Measurements from ENCODE around the gene PSMC3. TPM values are rescaled to one million over a fixed set of nuclear protein-coding genes. Genes with fewer than 3 reads are reported as not detected.

PSMC3 gene
- total and polyA plus RNA-seq, 9 of the 15 experiments (the other 6 are each of a cell fraction or from before 2014, with no cell fraction given), result 44.3 to 324 (median 240) TPM

- TF ChIP-seq RBM39 (optimal IDR thresholded peaks at IDR 0.05; ENCODE audit: low read depth, low read length) (no peak), ZNF583 (CRISPR knock-in tag; IDR thresholded peaks at IDR 0.05) (no peak), SREBF2 (CRISPR knock-in tag; IDR thresholded peaks at IDR 0.05) (no peak), MAFG (tag; conservative IDR thresholded peaks at IDR 0.05) (no peak), RBFOX2 (IDR thresholded peaks at IDR 0.05; ENCODE audit: low read depth, low read length) (0 out of 2 replicates have a peak, but pooled peaks have one; percentile 35), NFIC (IDR thresholded peaks at IDR 0.05) (peak; percentile 72), SMARCB1 (IDR thresholded peaks at IDR 0.05; ENCODE audit: insufficient read length, low read depth) (no peak), ZNF766 (CRISPR knock-in tag; conservative IDR thresholded peaks at IDR 0.05) (0 out of 2 replicates have a peak, but pooled peaks have one; percentile 16), U2AF2 (optimal IDR thresholded peaks at IDR 0.05; ENCODE audit: low read depth, low read length) (no peak), BRF2 (IDR thresholded peaks at IDR 0.05; ENCODE audit: borderline replicate concordance, insufficient read depth, insufficient read length) (no peak), PBX2 (CRISPR knock-in tag; IDR thresholded peaks at IDR 0.05; ENCODE audit: low read depth) (no peak), PBX2 (tag; conservative IDR thresholded peaks at IDR 0.05; ENCODE audit: low read depth) (no peak), TBL1XR1 (IDR thresholded peaks at IDR 0.05; ENCODE audit: low read length in 2 of 2) (peak in 1 of 2 experiments; percentile 19; a peak in 1 of 4 replicates), HIVEP1 (CRISPR knock-in tag; IDR thresholded peaks at IDR 0.05) (no peak), WHSC1 (IDR thresholded peaks at IDR 0.05; ENCODE audit: low read length) (no peak), ATF1 (CRISPR knock-in tag; IDR thresholded peaks at IDR 0.05) (no peak), ATF1 (tag; IDR thresholded peaks at IDR 0.05) (peak; percentile 48), ZNF445 (CRISPR knock-in tag; IDR thresholded peaks at IDR 0.05; ENCODE audit: low read depth) (no peak), SP1 (CRISPR knock-in tag; IDR thresholded peaks at IDR 0.05) (no peak), MTF1 (CRISPR knock-in tag; IDR thresholded peaks at IDR 0.05; ENCODE audit: borderline replicate concordance) (no peak), HLTF (IDR thresholded peaks at IDR 0.05) (peak; percentile 79), GATAD2B (IDR thresholded peaks at IDR 0.05; ENCODE audit: borderline replicate concordance) (no peak), YBX1 (IDR thresholded peaks at IDR 0.05) (no peak), FOXK1 (CRISPR knock-in tag; IDR thresholded peaks at IDR 0.05; ENCODE audit: borderline replicate concordance) (no peak)
- TF ChIP-seq, protein P1, sequence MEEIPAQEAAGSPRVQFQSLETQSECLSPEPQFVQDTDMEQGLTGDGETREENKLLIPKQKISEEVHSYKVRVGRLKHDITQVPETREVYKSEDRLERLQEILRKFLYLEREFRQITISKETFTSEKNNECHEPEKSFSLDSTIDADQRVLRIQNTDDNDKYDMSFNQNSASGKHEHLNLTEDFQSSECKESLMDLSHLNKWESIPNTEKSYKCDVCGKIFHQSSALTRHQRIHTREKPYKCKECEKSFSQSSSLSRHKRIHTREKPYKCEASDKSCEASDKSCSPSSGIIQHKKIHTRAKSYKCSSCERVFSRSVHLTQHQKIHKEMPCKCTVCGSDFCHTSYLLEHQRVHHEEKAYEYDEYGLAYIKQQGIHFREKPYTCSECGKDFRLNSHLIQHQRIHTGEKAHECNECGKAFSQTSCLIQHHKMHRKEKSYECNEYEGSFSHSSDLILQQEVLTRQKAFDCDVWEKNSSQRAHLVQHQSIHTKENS (CRISPR knock-in tag; IDR thresholded peaks at IDR 0.05), result no peak
Measured at GRCh38 chr11:47376525-47377371, 49.5 kb downstream of the PSMC3 start (continued).
